GM03348 (cell line): Measurements from ENCODE around the gene ZNF677.
"Not testable (repeated sequence)": the region's sequence is repeated elsewhere in the genome, so short reads cannot be mapped to it uniquely, and the experiment has no call there.

Experiments
- DNase-seq: peaks from one replicate; pipeline ENCODE4 v3.0.0; 2012; ENCODE audit warnings: low spot score

Gene ZNF677

DNA sequence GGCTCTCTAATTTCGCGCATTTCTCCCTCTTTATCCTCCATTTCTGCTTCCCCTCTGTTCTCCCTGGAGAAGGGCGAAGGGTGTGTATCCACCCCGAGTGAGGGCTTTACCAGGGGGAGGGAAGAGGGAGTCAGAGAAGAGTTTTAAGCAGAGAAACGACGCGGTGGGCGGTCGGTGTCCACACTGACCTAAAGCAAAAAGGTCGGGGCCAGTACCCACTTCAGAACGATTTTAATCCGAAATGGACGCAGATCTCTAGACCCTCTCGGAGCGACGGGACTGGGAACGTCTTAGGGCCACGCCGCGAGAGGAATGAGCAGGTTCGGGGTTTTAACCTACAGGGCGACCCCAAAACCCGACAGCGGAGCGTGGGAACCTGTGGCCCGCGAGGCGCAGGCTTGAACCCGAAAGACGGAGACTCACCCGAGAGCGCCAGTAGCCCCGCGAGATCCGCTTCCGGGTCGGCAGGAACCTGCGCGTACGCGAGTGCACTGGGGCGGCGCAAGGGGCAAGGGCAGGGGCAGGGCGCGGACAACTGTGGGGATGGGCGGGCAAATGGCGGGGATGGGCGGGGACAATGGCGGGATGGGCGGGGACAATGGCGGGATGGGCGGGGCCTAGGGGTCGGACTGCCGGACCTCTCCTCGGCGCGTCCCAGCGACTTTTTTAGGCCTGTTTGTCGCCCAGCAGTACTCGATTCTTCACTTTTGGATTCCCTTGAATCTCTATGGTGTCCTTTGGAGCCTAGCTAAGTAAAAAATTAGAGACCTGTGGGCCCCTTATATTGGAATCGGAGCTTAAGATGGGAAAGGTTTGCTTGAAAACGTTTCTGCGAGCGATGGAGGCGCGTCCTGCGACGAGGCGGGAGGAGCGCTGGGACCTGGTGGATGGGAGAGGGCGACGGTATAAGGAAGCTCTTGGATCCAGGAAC, at the start of gene ZNF677:
ZNF677 (minus strand) TSS at position 463 of the 931 bp plus-strand sequence. CDS start 3,323 bp downstream, outside the sequence.
- peak; percentile 97 for DNase-seq

DNA sequence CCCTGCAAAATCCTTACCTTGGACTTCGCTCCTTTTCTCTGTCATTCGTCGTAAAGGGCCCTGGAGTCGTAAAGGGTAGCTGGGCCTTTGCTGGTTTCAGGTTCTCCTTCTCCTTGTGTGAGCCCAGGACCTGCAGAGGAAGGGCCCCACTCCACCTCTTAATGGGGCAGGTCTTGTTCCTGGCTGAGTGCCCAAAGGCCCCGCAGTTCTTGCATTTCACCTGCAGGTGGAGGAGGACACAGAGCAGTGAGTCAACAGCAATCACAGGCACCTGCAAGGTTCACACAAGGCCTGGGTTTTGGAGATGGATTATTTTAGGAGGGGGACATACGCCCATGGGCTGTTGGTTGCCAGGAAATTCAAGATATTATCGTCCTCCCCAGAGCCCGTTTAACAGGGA, 46.7 kb upstream of the ZNF677 start:
- DNase-seq, result not testable (repeated sequence)

DNA sequence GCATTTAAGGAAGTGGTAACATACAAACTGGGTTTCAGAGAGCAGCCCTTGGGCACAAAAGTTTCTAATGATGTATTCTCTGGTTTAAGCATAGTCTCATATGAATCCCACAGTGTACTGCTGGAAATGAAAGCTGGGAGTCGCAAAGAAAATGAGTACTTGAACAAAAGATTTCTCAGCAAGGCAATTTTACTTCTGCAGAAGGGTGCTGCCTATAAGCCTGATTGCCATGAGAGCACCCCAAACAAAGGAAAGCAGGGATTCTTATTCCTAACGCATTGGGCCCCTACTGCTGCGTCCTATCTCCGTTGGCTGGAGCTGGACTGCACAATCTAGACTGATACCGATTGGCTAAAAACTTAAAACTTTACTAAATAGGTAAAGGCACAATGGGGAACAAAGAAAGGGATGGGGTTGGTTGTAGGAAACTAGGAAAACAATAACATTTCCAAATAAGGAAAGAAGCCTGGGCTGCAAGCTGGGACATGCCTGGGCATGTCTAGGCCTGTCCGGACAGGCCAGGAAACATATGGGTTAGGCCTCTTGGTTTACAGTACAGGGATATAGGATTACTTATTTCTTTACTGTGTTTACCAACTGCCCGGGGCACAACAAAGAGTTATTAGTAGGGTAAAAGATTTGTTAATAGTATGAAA, 40.2 kb upstream of the ZNF677 start:
- DNase-seq, result no peak

DNA sequence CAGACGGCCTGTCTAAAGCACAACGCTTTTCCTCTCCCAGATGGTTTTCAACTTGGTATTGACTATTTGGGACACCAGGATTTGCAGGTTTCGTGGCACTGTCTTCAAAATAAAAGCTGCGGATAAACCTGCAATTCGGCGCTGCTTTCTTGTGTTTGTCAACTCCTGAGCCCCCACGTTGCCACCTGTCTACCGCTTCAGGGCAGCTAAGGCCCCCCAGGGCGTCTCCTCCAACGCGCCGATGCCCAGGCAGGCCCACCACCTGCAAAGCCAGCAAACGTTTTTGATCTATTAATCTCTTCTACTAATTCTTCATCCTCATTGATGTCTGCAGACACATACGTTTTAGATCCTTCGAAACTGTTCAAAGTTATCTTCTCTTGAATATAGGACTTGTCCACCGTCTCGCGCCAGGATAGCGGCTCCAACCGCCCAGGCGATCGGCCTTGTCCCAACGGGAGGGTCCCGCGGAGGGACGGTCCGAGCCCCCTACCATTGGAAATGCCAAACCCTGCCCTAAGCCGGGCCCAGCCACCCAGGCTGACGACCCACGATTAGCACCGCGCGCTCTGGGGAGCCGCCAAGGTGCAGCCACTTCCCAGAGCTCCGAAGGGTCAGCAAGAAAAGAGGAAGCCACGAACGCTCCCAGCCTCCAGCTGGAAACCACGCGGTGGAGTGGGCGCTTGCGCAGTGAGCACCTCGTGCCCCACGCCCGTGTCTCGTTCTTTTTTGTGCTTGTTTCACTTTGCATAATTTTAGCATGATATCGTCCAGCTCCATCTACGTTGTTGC, 36.3 kb upstream of the ZNF677 start:
- DNase-seq, result no peak

DNA sequence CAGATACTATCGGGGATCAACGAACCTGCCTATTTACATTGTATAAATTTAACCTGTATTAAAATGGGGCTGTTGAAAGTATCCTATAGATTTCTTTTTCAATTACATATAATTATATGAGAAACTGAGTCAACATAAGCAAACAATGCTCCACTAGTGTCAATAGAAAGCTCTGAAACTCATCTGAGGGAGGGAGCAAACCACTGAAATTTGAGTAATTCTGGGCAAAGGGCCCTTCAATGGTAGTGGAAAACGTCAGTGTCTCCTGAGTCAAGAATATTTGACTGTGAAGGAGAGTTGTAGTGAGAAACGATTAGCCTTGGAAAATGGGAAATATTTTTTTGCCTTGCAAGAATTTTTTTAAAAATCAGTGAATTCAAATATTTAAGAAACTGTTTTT, 30.4 kb upstream of the ZNF677 start:
- DNase-seq, result no peak

DNA sequence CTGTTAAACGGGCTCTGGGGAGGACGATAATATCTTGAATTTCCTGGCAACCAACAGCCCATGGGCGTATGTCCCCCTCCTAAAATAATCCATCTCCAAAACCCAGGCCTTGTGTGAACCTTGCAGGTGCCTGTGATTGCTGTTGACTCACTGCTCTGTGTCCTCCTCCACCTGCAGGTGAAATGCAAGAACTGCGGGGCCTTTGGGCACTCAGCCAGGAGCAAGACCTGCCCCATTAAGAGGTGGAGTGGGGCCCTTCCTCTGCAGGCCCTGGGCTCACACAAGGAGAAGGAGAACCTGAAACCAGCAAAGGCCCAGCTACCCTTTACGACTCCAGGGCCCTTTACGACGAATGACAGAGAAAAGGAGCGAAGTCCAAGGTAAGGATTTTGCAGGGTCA, 27.3 kb upstream of the ZNF677 start:
- DNase-seq, result not testable (repeated sequence)

DNA sequence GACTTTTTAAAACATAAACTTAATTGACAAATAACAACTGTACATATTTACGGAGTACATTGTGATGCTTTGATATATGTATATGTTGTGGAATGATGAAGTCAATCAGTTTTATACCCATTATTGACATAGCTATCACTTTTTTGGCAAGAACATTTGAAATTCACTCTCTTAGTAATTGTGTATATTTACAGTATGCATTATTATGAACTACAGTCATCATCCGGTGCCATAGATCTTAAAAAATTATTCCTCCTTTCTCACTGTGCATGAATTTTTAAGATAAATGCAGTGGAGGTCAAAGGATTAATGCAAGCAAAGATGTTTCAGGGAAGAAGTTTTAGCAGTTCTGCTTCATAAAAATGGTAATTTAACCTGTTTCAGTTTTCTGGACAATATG, 20.8 kb upstream of the ZNF677 start:
- no peak for DNase-seq

DNA sequence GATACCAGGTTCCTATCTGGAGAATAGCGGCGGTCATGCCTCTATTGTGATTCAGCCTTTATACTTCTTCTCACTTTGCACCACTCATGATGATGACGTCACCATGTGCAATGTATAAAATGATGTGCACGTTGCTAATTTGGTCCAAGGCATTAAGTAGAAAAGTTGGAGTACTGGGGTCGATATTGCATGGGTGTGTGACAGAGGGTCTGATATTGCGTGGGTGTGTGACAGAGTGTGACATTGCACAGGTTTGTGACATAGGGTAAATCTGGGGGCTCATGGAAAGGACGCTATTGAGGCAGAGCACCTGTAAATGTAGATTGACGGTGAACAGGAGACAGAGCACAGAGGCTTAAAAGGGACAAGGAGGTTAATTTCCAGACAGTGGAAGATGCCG, 17.4 kb upstream of the ZNF677 start:
- DNase-seq, result no peak

DNA sequence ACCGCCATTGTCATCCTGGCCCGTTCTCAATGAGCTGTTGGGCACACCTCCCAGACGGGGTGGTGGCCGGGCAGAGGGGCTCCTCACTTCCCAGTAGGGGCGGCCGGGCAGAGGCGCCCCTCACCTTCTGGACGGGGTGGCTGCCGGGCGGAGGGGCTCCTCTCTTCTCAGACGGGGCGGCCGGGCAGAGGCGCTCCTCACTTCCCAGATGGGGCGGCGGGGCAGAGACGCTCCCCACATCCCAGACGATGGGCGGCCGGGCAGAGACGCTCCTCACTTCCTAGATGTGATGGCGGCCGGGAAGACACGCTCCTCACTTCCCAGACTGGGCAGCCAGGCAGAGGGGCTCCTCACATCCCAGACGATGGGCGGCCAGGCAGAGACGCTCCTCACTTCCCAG, 15.2 kb upstream of the ZNF677 start:
- DNase-seq, result not testable (repeated sequence)

DNA sequence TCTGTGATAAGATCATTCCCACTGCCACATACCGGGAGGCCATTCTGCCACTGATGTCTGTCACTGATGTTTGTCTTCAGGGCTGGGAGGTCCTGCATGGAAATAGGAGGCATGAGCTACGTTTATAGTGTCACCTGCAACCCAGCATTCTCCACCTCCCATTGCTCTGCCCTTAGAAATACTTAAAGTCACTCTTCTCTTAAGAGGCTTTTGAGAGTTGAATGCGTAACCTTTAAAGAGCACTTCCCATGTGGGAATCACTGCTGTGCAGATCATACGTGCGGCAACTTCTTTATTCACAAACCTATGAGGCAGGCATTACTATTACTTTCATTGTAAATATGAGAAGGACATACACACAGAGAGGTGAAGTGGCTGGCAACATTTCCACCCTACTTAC, 12.9 kb upstream of the ZNF677 start, which contains the start of gene VN1R4:
VN1R4 (minus strand) TSS at position 101 of the 400 bp plus-strand sequence; CDS start at position 43, 58 bp downstream.
- DNase-seq, result not testable (repeated sequence)

DNA sequence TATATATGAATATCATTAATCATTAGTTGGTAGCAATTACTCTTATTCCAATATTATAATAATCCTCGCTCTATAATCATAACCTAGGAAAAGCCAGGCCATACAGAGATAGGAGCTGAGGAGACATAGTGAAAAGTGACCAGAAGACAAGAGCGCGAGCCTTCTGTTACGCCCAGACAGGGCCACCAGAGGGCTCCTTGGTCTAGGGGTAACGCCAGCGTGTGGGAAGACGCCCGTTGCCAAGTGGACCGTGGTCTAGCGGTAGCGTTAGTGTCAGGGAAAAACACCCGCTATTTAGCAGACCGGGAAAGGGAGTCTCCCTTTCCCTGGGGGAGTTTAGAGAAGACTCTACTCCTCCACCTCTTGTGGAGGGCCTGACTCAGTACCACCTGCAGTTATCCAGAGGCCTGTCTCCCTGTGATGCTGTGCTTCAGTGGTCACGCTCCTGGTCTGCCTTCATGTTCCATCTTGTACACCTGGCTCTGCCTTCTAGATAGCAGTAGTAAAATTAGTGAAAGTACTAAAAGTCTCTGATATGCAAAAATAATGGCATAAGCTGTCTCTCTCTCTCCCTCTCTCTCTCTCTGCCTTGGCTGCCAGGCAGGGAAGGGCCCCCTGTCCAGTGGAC, 3.2 kb upstream of the ZNF677 start, which contains the start of gene VN1R2:
VN1R2 (plus strand) TSS at position 578 of the 628 bp plus-strand sequence. CDS start 84 bp downstream, outside the sequence.
- DNase-seq, result not testable (repeated sequence)

DNA sequence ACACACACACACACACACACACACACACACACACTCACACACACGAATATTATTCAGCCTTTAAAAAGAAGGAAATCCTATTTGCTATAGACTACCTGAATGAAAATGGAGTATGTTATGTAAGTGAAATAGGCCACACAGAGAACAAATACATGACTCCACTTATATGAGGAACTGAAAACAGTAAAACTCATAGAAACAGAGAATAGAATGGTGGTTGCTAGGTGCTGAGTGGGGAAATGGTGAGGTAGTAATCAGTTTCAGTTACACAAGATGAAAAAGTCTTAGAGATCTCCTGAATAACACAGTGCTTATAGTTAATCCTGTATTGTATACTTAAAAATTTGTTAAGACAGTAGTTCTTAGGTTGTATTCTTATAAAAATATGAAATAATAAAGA, 8.2 kb downstream of the ZNF677 start:
- no peak for DNase-seq

DNA sequence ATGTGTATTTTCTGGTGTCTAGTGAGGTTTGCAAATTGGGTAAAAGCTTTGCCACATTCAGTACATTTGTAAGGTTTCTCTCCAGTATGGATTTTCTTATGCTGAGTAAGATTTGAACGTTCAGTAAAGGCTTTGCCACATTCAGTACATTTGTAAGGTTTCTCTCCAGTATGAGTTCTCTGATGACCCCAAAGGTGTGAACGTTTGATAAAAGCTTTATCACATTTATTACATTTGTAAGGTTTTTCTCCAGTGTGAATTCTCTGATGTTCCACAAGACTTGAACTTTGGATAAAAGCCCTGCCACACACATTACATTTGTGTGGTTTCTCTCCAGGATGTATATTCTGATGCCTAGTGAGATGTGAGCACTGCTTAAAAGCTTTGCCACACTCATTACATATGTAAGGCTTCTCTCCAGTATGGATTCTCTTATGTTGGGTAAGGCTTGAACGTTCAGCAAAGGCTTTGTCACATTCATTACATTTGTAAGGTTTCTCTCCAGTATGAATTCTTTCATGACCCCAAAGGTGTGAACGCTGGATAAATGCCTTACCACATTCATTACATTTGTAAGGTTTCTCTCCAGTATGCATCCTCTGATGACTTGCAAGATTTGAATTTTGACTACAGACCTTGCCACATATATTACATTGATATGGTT, 17.4 kb downstream of the ZNF677 start:
- no peak for DNase-seq

DNA sequence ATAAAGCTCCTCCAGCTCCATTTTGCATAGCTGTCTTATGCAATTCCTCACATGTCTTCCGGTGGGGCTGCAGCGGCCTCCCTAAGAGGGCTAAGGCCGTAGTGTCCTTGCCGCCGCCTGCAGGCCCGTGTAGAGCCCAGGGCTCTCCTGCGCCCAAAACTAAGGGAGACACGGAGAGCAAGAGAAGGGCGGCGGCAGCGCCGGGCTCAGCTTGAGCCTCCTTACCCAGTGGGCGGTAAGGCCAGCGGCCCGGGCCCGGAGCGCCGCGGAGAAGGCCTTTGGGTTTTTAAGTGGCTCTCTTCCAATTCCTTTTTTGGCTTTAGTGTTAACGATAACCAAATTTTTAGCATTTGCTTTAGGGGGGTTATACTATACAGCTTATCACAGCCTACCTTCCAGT, 30.1 kb downstream of the ZNF677 start:
- DNase-seq, result no peak

DNA sequence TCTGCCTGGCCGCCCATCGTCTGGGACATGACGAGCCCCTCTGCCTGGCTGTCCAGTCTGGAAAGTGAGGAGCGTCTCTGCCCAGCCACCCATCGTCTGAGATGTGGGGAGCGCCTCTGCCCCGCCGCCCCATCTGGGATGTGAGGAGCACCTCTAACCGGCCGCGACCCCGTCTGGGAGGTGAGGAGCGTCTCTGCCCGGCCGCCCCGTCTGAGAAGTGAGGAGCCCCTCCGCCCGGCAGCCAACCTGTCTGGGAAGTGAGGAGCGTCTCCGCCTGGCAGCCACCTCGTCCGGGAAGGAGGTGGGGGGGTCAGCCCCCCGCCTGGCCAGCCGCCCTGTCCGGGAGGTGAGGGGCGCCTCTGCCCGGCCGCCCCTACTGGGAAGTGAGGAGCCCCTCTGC, 32.0 kb downstream of the ZNF677 start:
- DNase-seq, result not testable (repeated sequence)

DNA sequence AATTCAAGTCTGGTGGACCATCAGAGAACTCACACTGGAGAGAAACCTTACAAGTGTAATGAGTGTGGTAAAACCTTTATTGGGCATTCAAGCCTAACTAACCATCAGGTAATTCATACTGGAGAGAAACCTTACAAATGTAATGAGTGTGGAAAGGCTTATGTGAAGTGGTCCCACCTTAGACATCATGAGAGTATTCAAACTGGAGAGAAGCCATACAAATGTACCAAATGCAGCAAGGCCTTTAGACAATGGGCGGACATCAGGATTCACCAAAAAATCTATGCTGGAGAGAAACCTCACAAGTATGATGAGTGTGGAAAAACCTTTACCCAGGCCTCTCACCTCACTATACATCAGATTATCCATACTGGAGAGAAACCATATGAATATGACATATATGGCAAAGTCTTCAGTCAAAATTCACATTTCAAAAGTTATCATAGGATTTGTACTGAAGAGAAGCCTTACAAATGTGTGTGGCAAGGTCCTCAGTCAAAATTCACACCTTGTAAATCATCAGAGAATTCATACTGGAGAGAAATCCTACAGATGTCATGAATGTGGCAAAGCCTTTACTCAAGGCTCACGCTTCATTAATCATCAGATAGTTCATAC, 41.9 kb downstream of the ZNF677 start:
- DNase-seq, result no peak

DNA sequence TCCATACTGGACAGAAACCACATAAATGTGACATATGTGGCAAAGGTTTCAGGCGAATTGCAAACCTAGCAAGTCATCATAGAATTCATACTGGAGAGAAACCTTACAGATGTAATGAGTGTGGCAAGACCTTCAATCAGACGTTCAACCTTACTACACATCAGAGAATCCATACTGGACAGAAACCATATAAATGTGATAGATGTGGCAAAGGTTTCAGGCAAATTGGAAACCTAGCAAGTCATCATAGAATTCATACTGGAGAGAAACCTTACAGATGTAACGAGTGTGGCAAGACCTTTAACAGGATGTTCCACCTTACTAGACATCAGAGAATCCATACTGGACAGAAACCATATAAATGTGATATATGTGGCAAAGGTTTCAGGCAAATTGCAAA, 43.1 kb downstream of the ZNF677 start:
- DNase-seq, result not testable (repeated sequence)

DNA sequence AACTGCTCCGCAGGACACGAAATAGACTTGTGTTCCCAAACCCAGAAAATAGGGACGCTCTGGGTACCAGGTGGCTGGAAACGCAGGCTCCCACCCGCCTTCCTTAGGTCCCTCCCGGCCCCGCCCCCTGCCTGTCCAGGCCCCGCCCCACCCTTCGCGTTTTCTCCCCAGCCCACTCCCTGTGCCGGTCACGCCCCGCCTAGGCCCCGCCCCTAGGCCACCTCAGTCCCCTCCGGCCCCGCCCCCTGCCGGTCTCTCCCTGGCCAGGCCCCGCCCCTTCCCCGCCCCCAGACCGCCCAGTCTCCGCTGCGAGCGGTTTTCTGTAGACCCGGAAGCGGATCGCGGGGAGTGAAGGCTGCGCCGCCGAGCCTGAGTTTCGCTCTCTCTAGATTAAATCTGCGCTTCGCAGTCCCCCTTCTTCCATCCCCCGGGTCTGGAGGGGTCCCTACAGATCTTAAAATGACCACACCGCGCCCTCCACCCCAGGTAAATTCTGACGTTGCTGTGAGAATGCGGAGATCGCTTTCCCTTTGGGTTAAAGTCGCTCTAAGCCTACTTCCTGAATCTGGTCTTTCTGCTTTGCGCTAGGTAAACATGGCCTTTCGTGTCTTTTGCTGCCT, 57.8 kb downstream of the ZNF677 start:
- peak; percentile 100 for DNase-seq

DNA sequence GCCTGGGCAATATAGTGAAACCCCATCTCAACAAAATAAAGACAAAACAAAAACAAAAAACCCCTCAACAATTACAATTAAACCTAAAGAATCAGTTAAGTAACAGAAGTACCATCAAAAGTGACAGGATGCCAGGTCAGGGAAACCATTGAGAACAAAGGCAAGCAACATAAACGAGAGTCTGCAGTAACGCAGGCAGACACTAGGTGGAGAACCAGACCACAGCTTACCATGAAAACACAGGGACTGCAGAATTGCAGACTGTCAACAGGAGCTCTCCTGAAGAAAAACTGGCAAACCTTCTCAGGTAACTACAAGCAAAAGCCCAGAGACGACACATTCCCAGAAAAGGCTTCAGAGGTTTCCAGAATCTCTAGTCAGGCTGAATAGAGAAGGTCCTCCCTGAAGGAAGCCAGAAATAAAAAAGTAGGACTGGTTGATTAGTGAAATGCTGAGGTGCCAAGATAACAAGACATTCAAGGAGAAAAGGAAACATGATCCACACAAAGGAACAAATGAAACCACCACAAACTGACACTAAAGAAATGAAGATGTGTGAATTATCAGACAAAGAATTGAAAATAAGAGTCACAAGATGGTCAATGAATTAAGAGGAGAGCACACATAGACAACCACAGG, 59.3 kb downstream of the ZNF677 start:
- peak; percentile 79 for DNase-seq
